Measurements from ENCODE around the gene HAS3.

GRCh38 chr16:69057400-69058378, 47.8 kb upstream of the HAS3 start:
- no peak for TF ChIP-seq CTCF (conservative IDR thresholded peaks at IDR 0.05)
- TF ChIP-seq EZH2 (IDR thresholded peaks at IDR 0.05; ENCODE audit: low read depth): no peak
